K562 (cell line): Measurements from ENCODE around the gene ALDH18A1. TPM values are rescaled to one million over a fixed set of nuclear protein-coding genes. Genes with fewer than 3 reads are reported as not detected.

Experiments used
- ADNP ChIP-seq: fragments of 200-800 bp; sonication (Bioruptor generic); IDR thresholded peaks from 2 replicates; pipeline ENCODE4 v1.6.1; 2016; ENCODE audit warnings: missing genetic modification characterization, missing compliant biosample characterization
- CBX1 ChIP-seq: sonication (generic); IDR thresholded peaks from 2 replicates; pipeline ENCODE4 v1.6.1; 2016; ENCODE audit warnings: antibody characterized with exemption, low read depth, mild to moderate bottlenecking
- CREB1 ChIP-seq, 2 experiments: sonication (generic) in 1 of 2; formaldehyde crosslinking in 1 of 2; IDR thresholded peaks; 2 replicates each; pipeline versions ENCODE4 v1.6.1 to v1.8.0; 2012 to 2022; ENCODE audit warnings: inconsistent platforms in 1 of 2, mild to moderate bottlenecking in 1 of 2, missing genetic modification reagents in 1 of 2, moderate library complexity in 1 of 2
- DPF2 ChIP-seq: fragments of 450-650 bp; IDR thresholded peaks from 2 replicates; pipeline ENCODE4 v1.6.1; 2016
- EHMT2 ChIP-seq: fragments of 450-650 bp; IDR thresholded peaks from 2 replicates; pipeline ENCODE4 v1.6.1; 2018; ENCODE audit warnings: antibody characterized with exemption
- IRF2 ChIP-seq: sonication (generic); formaldehyde crosslinking; IDR thresholded peaks from 2 replicates; pipeline ENCODE4 v1.8.1; 2022; ENCODE audit warnings: mild to moderate bottlenecking, missing genetic modification reagents
- MAFG ChIP-seq: fragments of 450-650 bp; conservative IDR thresholded peaks from 2 replicates; pipeline ENCODE4 v1.6.1; 2016; ENCODE audit warnings: missing genetic modification characterization, missing compliant biosample characterization
- NFIC ChIP-seq: fragments of 450-650 bp; IDR thresholded peaks from 2 replicates; pipeline ENCODE4 v1.6.1; 2017; ENCODE audit warnings: mild to moderate bottlenecking, inconsistent platforms
- NONO ChIP-seq, 2 experiments: fragments of 200-400 bp in 1 of 2; fragments of 450-650 bp in 1 of 2; formaldehyde crosslinking in 1 of 2; IDR thresholded peaks; 2 replicates each; pipeline ENCODE4 v1.6.1; 2017; ENCODE audit warnings: low read depth in 2 of 2, mild to moderate bottlenecking in 2 of 2, moderate library complexity in 2 of 2, low read length in 1 of 2
- NR2C1 ChIP-seq, 2 experiments: fragments of 450-650 bp; IDR thresholded peaks; 2 replicates each; pipeline ENCODE4 v1.6.1; 2017; ENCODE audit warnings: mild to moderate bottlenecking in 2 of 2, antibody characterized with exemption in 1 of 2, inconsistent platforms in 1 of 2, missing compliant biosample characterization in 1 of 2, missing genetic modification characterization in 1 of 2
- RBM34 ChIP-seq: fragments of 200-400 bp; formaldehyde crosslinking; IDR thresholded peaks from 2 replicates; pipeline ENCODE4 v1.6.1; 2018; ENCODE audit warnings: low read length, borderline replicate concordance; ENCODE audit not compliant: insufficient read depth
- SMAD1 ChIP-seq: fragments of 150-350 bp; IDR thresholded peaks from 2 replicates; pipeline ENCODE4 v1.6.1; 2014; ENCODE audit warnings: low read length, low read depth; ENCODE audit not compliant: partially characterized antibody
- SMAD4 ChIP-seq: fragments of 250-450 bp; sonication (Bioruptor Pico); conservative IDR thresholded peaks from 2 replicates; pipeline ENCODE4 v1.8.0; 2021; ENCODE audit warnings: inconsistent platforms, mild to moderate bottlenecking, moderate library complexity
- SREBF1 ChIP-seq: fragments of 150-350 bp; IDR thresholded peaks from 2 replicates; pipeline ENCODE4 v1.6.1; 2014; ENCODE audit warnings: antibody characterized with exemption, low read depth, low read length, borderline replicate concordance
- SREBF2 ChIP-seq: sonication (generic); formaldehyde crosslinking; IDR thresholded peaks from 2 replicates; pipeline ENCODE4 v1.4.0; 2020; ENCODE audit warnings: mild to moderate bottlenecking, missing genetic modification reagents
- SRF ChIP-seq, 2 experiments: fragments of 250-450, 450-650 bp in 1 of 2; sonication (Bioruptor Pico) in 1 of 2; sonication (generic) in 1 of 2; formaldehyde crosslinking; IDR thresholded peaks; 2 replicates each; pipeline versions ENCODE4 v1.5.0 to v1.5.1; 2020 to 2022; ENCODE audit warnings: mild to moderate bottlenecking in 1 of 2, missing genetic modification reagents in 1 of 2
- TAF7 ChIP-seq: fragments of 450-650 bp; IDR thresholded peaks from 2 replicates; pipeline ENCODE4 v1.6.1; 2016; ENCODE audit warnings: missing genetic modification characterization, missing compliant biosample characterization
- TEAD1 ChIP-seq, 2 experiments: fragments of 450-650 bp in 1 of 2; sonication (generic) in 1 of 2; formaldehyde crosslinking; IDR thresholded peaks; 2 replicates each; pipeline versions ENCODE4 v1.4.0 to v1.8.0; 2020 to 2022; ENCODE audit warnings: mild to moderate bottlenecking in 2 of 2, missing genetic modification reagents in 1 of 2
- TSHZ1 ChIP-seq: fragments of 250-450 bp; sonication (Bioruptor Pico); IDR thresholded peaks from 2 replicates; pipeline ENCODE4 v1.4.0; 2020; ENCODE audit warnings: mild to moderate bottlenecking, moderate library complexity
- ZNF212 ChIP-seq: fragments of 450-650 bp; formaldehyde crosslinking; IDR thresholded peaks from 2 replicates; pipeline ENCODE4 v1.4.0; 2020; ENCODE audit warnings: mild to moderate bottlenecking
- ZNF232 ChIP-seq: sonication (generic); formaldehyde crosslinking; IDR thresholded peaks from 2 replicates; pipeline ENCODE4 v1.8.0; 2022; ENCODE audit warnings: mild to moderate bottlenecking, missing genetic modification reagents
- ZNF263 ChIP-seq: sonication (generic); formaldehyde crosslinking; IDR thresholded peaks from 2 replicates; pipeline ENCODE4 v1.8.0; 2022; ENCODE audit warnings: mild to moderate bottlenecking, missing genetic modification reagents, borderline replicate concordance
- ZNF717 ChIP-seq: fragments of 250-450 bp; sonication (Bioruptor Pico); IDR thresholded peaks from 2 replicates; pipeline ENCODE4 v1.5.0; 2021
- ZSCAN32 ChIP-seq: fragments of 450-650 bp; formaldehyde crosslinking; IDR thresholded peaks from 2 replicates; pipeline ENCODE4 v1.4.0; 2020; ENCODE audit warnings: mild to moderate bottlenecking, moderate library complexity
- polyA plus RNA-seq, 8 experiments: library from polyadenylated mRNA; depleted of rRNA in 4 of 8; stranded (reverse) in 5 of 8; unstranded in 3 of 8; fragments of >200 nt; fragmentation: Nextera tagmentation in 2 of 8; fragmentation: Illumina TruSeq in 1 of 8; extraction: Ambion mirVana in 2 of 8; extraction: Trizol in 1 of 8; gene quantifications; 2 replicates each; pipeline versions ENCODE4 v1.2.1 to v1.2.3, GENCODE V29; 2011 to 2014; ENCODE audit warnings: inconsistent platforms in 1 of 8, missing spikeins in 1 of 8
- total RNA-seq, 7 experiments: library from RNA; depleted of rRNA in 6 of 7; stranded (reverse); fragments of >200 nt in 6 of 7; fragmentation: Illumina TruSeq in 2 of 7; extraction: Trizol in 2 of 7; gene quantifications; 2 replicates each; pipeline versions ENCODE4 v1.2.1 to v1.2.3, GENCODE V29; 2011 to 2021; ENCODE audit warnings: low replicate concordance in 1 of 7

ALDH18A1 gene
- total and polyA plus RNA-seq, 9 of the 15 experiments (the other 6 are each of a cell fraction or from before 2014, with no cell fraction given), result 12.0 to 83.3 (median 43.8) TPM

- TF ChIP-seq SREBF1 (no peak), TAF7 (tag) (no peak), EHMT2 (no peak), ZNF232 (CRISPR knock-in tag) (no peak), ZNF717 (no peak), ZNF263 (CRISPR knock-in tag) (no peak), SREBF2 (no peak), SRF (CRISPR knock-in tag; IDR thresholded peaks at IDR 0.05) (no peak), ZSCAN32 (CRISPR knock-in tag) (no peak), IRF2 (CRISPR knock-in tag) (no peak), TEAD1 (CRISPR knock-in tag; IDR thresholded peaks at IDR 0.05) (no peak), SMAD1 (no peak), ZNF212 (CRISPR knock-in tag) (no peak), RBM34 (no peak), MAFG (tag) (no peak), TSHZ1 (no peak), NR2C1 (IDR thresholded peaks at IDR 0.05) (no peak), NR2C1 (tag; IDR thresholded peaks at IDR 0.05) (no peak), NONO (IDR thresholded peaks at IDR 0.05; ENCODE audit: low read depth in 2 of 2, low read length in 1 of 2) (0 out of 4 replicates have a peak, but pooled peaks have one; percentile 17 to 34), SMAD4 (CRISPR knock-in tag) (peak; percentile 25; the same call in 1 of the 2 replicates), CREB1 (IDR thresholded peaks at IDR 0.05) (0 out of 2 replicates have a peak, but pooled peaks have one; percentile 25), CREB1 (CRISPR knock-in tag; IDR thresholded peaks at IDR 0.05) (0 out of 2 replicates have a peak, but pooled peaks have one; percentile 37), NFIC (no peak), ADNP (tag) (peak; percentile 100), DPF2 (no peak), CBX1 (0 out of 2 replicates have a peak, but pooled peaks have one; percentile 87)
These were observed 95.2 kb downstream of the ALDH18A1 start, which contains the start of gene SORBS1 (continued) for GRCh38 chr10:95561177-95561863.
